WTC11 (cell line): ENCODE results near the gene TXNRD2.

Experiments
- CREM ChIP-seq: sonication (generic); formaldehyde crosslinking; IDR thresholded peaks from 2 replicates; pipeline ENCODE4 v1.8.1; 2022; ENCODE audit warnings: mild to moderate bottlenecking, missing genetic modification reagents, moderate library complexity
- CTCF ChIP-seq: fragments of 200-600 bp; IDR thresholded peaks from 2 replicates; pipeline ENCODE4 v1.8.0; 2022; ENCODE audit warnings: antibody characterized with exemption
- ESRRA ChIP-seq: sonication (generic); formaldehyde crosslinking; IDR thresholded peaks from 2 replicates; pipeline ENCODE4 v1.8.1; 2022; ENCODE audit warnings: mild to moderate bottlenecking, missing genetic modification reagents, borderline replicate concordance
- FOXK1 ChIP-seq: sonication (generic); formaldehyde crosslinking; IDR thresholded peaks from 2 replicates; pipeline ENCODE4 v1.8.0; 2022; ENCODE audit warnings: mild to moderate bottlenecking, moderate library complexity, missing genetic modification reagents
- HMGA2 ChIP-seq: fragments of 250-450 bp; sonication (Bioruptor Pico); IDR thresholded peaks from 2 replicates; pipeline ENCODE4 v1.4.0; 2021; ENCODE audit warnings: mild to moderate bottlenecking, moderate library complexity
- IRF2 ChIP-seq: sonication (generic); formaldehyde crosslinking; IDR thresholded peaks from 2 replicates; pipeline ENCODE4 v1.8.0; 2022; ENCODE audit warnings: low read depth, missing genetic modification reagents, borderline replicate concordance
- MAX ChIP-seq: sonication (generic); formaldehyde crosslinking; IDR thresholded peaks from 2 replicates; pipeline ENCODE4 v1.8.0; 2022; ENCODE audit warnings: mild to moderate bottlenecking, missing genetic modification reagents
- NR2C2 ChIP-seq: sonication (generic); formaldehyde crosslinking; IDR thresholded peaks from 2 replicates; pipeline ENCODE4 v1.8.0; 2022; ENCODE audit warnings: mild to moderate bottlenecking, missing genetic modification reagents
- RELA ChIP-seq: sonication (generic); formaldehyde crosslinking; IDR thresholded peaks from 2 replicates; pipeline ENCODE4 v1.8.1; 2022; ENCODE audit warnings: missing genetic modification reagents, mild to moderate bottlenecking, borderline replicate concordance
- TF ChIP-seq, protein P1 (sequence below): sonication (generic); formaldehyde crosslinking; IDR thresholded peaks from 2 replicates; pipeline ENCODE4 v1.8.0; 2023; ENCODE audit warnings: missing genetic modification reagents
- TF ChIP-seq, protein P2 (sequence below): sonication (generic); formaldehyde crosslinking; IDR thresholded peaks from 2 replicates; pipeline ENCODE4 v1.8.0; 2022; ENCODE audit warnings: mild to moderate bottlenecking, missing genetic modification reagents
- TF ChIP-seq, protein P3 (sequence below): sonication (generic); formaldehyde crosslinking; IDR thresholded peaks from 2 replicates; pipeline ENCODE4 v1.8.1; 2023; ENCODE audit warnings: mild to moderate bottlenecking, missing genetic modification reagents, moderate library complexity

GRCh38 chr22:19884161-19884953 is 57.3 kb downstream of the TXNRD2 start:
- TF ChIP-seq RELA (CRISPR knock-in tag) (no peak), CTCF (no peak), ESRRA (CRISPR knock-in tag) (no peak), NR2C2 (no peak), IRF2 (CRISPR knock-in tag) (no peak), HMGA2 (CRISPR knock-in tag) (no peak), MAX (no peak), CREM (CRISPR knock-in tag) (no peak), FOXK1 (no peak)
- TF ChIP-seq, protein P1, sequence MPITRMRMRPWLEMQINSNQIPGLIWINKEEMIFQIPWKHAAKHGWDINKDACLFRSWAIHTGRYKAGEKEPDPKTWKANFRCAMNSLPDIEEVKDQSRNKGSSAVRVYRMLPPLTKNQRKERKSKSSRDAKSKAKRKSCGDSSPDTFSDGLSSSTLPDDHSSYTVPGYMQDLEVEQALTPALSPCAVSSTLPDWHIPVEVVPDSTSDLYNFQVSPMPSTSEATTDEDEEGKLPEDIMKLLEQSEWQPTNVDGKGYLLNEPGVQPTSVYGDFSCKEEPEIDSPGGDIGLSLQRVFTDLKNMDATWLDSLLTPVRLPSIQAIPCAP, result no peak
- TF ChIP-seq, protein P2, sequence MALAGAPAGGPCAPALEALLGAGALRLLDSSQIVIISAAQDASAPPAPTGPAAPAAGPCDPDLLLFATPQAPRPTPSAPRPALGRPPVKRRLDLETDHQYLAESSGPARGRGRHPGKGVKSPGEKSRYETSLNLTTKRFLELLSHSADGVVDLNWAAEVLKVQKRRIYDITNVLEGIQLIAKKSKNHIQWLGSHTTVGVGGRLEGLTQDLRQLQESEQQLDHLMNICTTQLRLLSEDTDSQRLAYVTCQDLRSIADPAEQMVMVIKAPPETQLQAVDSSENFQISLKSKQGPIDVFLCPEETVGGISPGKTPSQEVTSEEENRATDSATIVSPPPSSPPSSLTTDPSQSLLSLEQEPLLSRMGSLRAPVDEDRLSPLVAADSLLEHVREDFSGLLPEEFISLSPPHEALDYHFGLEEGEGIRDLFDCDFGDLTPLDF (CRISPR knock-in tag), result no peak
- TF ChIP-seq, protein P3, sequence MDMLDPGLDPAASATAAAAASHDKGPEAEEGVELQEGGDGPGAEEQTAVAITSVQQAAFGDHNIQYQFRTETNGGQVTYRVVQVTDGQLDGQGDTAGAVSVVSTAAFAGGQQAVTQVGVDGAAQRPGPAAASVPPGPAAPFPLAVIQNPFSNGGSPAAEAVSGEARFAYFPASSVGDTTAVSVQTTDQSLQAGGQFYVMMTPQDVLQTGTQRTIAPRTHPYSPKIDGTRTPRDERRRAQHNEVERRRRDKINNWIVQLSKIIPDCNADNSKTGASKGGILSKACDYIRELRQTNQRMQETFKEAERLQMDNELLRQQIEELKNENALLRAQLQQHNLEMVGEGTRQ, result no peak
